ENCODE data around the gene PAX3.

The PAX3 gene

GRCh38 chr2:222309766-222310165 lies 11.0 kb upstream of the PAX3 start:
- DNase-seq = no peak

DNA sequence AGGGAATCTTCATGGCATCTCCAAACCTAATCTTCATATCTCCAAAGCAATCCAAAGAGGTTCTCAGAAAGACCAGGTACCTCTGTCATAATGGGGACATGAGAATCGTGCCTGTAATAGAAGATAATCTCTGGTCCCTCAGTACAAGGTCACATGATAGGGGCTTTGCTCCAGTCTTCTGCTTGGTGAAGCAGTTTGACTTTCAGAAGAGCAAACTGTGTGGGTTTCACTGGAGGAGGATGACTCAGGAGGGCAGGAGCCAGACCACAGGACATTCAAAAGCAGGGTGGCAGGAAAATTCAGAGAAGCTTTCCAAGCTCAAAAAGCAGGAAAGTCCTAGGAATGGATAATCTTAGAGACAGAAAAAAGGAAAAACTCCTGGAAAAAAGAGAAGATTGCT lies 10.6 kb upstream of the PAX3 start:
- DNase-seq = no peak

DNA sequence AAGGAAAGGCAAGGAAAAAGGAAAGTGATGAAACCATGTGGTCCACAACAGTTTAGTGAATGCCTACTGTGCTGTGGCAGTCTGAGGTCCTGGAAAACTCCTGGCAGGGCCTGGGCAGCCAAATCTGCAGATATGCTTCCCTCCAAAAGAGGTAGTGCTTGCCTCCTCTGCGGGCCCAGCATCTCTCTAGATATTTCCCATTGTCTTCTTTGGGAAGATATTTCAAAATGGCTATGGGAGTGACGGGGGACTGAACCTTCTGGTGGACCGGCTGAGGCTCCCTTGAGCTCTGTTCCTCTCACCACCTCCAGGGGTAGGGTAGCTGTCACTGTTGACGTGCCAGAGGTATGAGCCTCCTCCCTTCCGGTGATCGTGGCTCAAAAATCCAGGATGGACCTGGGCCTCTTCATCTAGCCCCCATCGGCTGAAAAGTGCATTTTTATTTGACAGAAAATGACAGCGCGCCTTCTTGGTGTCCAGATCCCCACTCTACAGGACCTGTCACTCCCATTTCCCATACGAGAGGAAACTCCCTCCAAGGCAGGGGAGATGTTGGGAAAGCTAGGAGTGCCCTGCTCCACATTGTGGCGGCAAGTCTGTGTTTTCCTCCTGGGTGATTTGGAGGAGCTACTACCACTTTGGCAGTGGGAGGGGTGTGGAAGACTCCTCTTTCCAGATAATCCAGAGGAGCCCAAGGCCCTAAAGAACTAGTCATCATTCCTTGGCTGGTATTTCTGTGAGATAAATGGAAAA lies 9.4 kb upstream of the PAX3 start:
- no peak for DNase-seq

- no peak for DNase-seq
Observed at GRCh38 chr2:222307143-222307756, 8.5 kb upstream of the PAX3 start.

DNA sequence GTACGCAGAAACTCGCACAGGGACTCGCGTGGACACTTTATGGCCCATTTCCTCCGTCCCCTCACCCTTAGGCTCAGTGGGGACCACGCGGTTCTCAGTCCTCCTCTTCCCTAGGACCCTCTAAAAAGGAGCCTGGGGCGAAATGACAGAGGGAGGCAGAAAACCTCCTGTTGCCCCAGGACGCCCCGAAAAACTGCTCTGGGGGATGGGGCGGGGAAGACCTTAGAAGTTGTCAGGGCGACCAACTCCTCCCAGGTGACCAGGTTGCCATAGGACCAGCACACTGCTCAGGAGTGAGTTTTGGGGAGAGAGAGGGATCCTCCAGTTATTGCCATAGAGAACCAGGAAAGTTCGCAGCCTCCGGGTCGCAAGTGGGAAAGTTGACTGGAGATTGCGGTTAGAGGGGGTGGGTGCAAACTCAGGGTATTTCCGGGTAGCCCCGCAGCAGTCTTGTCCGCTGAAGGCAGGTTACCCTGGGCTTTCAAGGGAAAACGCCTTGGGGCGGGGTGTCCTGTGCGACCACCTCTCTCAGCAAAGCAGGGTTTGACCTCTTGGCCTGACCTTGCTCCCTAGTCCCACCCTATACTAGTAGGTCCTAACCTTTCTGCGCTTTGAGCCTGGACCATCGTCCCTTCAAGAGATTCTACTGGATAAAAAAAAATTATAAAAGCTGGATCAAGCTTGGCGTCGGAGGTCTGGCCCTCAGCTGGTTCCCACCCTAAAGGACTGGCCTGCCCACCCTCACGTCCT lies 7.8 kb upstream of the PAX3 start:
- DNase-seq = no peak

DNA sequence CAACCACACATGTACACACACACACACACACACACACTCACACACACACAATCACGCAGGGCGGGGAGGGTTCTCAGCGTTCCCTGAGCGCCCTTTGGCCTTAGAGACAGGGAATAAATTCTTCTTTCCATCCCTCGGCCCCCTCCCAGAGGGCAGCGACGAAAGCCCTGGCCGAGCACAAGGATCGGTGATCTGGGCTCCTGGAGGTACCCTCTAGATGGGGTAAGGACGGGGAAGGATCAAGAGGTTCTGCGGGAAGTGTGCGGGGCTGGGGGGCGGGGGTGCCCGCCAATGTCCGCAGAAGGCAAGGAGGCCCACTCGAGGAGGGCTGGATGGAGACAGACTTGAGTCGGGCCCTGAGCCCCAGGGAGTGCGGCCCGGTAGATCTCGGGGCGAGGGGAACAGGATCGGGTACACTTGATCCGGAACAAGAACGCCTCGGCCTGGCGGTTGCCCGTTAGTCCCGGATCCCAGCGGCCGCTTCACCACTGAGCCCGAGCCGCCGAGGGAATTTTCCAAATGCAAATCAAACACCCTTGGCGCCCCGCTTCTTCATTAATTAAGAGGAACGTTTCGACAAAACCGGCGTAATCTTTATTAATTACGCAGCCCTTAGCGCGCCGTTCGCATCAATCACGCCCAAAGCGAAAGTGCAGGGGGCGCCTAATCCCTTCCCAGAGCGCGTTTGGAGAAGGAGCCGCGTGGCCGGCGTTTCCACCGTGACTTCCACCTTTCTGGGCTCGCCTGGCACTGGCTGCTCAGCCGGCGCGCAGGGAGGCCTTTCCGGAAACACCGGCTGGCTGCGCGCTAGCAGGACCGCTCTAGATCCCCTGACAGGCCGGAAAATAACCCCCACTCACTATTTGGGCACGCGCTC lies 7.0 kb upstream of the PAX3 start:
- DNase-seq = peak; percentile 22

- no peak for DNase-seq
Observed at GRCh38 chr2:222304737-222305515, 6.1 kb upstream of the PAX3 start.

GRCh38 chr2:222303828-222304736 lies 5.3 kb upstream of the PAX3 start:
- no peak for DNase-seq

GRCh38 chr2:222303045-222303827 lies 4.4 kb upstream of the PAX3 start:
- DNase-seq = no peak

DNA sequence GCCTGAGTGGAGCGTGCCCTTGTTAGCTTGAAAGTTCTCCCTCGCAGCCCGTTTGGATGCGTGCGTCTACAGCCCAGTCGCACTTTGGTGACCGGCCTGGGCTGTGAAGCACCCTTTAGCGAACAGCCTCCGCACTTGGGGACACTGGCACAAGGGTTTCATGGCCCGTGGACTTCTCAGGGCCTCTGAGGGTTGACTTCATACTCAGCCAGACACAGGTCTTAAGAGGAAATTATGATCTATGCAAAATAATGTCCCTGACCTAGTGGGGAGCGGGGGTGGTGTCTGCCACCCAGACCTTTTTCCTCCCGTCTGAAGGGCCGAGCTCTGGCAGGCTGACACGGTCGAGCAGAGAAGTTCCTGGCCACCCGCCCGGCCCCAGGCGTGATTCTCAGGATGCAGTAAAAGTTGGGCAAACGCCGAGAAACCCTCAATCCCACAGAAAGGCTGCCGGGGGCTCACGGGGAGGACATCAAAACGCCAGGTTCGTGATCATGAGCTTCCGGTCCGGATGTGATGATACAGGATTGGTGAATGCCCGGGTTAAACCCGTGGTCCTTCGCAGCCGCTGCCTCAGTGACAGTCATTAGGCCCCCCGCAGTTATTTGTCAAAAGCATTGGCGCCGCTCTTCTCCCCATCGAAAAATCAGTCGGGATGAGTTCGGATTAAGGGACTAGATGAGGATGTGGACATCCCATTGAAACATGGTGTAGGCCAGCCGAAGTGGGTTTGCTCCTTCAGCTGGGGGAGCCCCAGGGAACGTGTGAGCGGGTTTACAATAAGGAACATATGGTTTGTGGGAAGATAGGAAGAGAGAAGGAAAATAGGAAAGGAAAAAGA lies 3.6 kb upstream of the PAX3 start:
- DNase-seq = no peak

DNA sequence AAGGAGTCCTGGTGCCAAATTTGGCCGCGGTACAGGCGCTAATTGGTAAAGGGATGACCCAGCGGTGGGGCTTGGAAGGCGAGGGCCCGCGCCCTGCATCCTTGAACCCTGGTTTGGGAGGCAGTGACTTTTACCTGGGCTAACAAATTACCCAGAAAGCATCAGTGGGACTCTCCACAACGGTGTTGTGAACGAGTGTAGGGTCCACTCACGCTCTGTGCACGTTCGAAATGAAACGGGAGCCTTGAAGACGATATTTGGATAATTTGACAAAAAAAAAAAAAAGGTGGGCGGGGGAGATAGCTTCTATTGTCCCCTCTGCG lies 3.0 kb upstream of the PAX3 start:
- no peak for DNase-seq

DNA sequence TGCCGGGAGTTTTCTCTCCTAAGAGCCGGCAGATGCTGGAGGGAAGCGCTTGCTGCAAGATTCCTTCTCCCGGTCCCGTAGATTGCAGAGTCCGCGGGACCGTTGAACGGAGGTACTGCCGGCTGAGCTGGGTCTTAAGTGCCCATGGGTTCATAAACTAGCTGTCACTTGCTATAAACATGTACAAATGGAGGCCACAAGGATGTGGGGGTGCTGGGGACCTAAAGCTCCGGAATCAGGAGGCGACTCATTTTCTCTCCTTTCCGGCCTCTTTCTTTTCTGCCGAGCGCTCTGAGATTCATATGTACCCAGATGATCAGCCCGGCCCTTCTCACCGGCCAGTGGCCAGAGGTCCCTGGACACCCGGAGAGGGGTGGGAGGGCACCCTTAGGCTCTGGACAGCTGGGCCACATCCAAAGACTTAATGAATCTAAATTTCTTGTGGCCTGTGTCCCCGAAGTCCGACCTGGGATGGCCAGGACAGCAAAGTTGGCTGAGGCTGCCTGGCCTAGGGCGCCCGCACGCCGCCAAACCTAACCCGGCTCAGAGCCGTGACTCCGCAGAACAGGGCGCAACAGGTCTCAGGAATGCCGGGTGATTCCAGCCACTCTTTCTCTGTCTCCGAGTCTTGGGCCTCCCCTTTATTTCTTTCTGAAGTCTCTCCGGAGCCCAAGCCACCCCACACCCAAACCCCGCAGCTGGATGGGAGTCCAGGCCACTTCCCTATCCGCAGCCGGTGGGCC lies 2.4 kb upstream of the PAX3 start:
- no peak for DNase-seq

- no peak for DNase-seq
Observed at GRCh38 chr2:222300726-222301052, 1.9 kb upstream of the PAX3 start.

- DNase-seq = no peak
Observed at GRCh38 chr2:222299906-222300725, 1.3 kb upstream of the PAX3 start.

DNA sequence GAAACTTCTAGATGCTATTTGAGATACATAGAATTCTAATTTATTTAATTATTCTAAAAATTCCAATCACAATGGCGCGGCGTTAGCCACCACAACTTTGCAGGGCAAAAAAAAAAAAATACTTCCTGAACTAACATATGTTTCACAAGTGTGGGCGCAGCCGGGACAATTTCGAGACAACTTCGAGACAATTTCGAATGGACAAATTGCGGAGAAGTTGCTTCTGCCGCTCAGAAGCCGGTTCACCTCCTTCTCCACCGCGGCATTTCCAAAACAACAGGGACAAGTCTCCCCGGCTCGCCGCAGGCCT lies 842 bp downstream of the PAX3 start:
- DNase-seq = no peak

- no peak for DNase-seq
Observed at GRCh38 chr2:222297600-222297935, 1.2 kb downstream of the PAX3 start.

- no peak for DNase-seq
Observed at GRCh38 chr2:222296911-222297599, 1.7 kb downstream of the PAX3 start.

DNA sequence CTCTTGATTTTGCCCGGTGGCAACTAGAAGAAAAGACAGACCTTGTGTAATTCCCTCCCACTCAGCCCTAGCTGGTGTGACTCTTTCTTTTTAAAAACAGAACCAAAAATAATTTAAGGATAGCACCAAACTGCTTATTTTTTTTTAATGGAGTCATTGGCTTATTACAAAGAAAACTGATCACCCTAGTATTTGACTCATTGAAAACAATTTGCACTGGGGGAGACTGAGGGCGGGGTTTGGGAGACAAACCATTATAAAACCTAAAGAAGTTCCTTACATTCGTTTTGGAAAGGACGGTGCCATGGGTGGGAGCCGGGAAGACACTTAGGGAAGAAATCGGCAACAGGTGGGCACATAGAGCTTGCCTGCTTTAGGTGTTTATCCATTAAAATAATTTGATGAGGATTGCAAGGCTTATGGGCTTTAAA lies 2.5 kb downstream of the PAX3 start:
- DNase-seq = no peak
